ENCODE measurements around the gene DTNBP1.

DNA sequence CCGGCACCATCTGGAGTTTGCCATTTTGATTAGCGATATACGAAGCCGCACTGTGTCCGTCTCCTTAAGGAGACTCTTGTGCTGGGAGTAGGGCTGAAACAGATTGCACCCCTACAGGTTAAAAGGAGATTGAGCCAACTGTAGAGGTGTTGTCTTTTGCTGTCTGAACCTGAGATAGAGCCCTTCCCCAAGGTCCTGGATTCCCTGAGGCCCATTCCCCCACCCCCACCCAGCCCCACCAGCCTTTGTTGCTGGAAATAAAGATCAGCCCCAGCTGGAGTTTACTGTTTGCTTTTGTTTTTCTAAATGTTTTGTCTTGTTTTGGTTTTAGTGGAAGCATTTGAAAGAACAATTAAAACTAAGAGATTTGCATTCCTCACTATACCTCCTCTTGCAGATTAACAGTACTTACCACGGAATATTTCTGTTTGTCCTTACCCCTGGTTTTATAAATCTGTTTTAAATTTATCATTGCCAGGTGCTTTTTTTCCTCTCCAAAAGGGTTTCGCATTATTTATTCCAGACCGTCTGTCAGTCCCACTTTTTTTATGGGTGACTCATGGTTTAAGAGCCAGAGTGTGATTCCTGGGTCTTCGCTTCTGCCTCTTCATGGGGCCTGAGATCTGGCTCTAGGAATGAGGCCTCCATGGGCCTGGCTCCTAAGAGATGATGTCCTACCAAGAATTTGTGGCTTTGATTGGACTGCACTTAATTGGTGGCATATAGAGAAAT, 169.2 kb downstream of the DTNBP1 start:
- TF ChIP-seq, protein P1, sequence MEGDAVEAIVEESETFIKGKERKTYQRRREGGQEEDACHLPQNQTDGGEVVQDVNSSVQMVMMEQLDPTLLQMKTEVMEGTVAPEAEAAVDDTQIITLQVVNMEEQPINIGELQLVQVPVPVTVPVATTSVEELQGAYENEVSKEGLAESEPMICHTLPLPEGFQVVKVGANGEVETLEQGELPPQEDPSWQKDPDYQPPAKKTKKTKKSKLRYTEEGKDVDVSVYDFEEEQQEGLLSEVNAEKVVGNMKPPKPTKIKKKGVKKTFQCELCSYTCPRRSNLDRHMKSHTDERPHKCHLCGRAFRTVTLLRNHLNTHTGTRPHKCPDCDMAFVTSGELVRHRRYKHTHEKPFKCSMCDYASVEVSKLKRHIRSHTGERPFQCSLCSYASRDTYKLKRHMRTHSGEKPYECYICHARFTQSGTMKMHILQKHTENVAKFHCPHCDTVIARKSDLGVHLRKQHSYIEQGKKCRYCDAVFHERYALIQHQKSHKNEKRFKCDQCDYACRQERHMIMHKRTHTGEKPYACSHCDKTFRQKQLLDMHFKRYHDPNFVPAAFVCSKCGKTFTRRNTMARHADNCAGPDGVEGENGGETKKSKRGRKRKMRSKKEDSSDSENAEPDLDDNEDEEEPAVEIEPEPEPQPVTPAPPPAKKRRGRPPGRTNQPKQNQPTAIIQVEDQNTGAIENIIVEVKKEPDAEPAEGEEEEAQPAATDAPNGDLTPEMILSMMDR (conservative IDR thresholded peaks at IDR 0.05) = no peak
- no peak for TF ChIP-seq ZFX (IDR thresholded peaks at IDR 0.05)
